Measurements from ENCODE around the gene IFNA7. TPM values are rescaled to one million over a fixed set of nuclear protein-coding genes. Genes with fewer than 3 reads are reported as not detected.

Gene IFNA7
- not detected in 2 replicates for total RNA-seq

DNA sequence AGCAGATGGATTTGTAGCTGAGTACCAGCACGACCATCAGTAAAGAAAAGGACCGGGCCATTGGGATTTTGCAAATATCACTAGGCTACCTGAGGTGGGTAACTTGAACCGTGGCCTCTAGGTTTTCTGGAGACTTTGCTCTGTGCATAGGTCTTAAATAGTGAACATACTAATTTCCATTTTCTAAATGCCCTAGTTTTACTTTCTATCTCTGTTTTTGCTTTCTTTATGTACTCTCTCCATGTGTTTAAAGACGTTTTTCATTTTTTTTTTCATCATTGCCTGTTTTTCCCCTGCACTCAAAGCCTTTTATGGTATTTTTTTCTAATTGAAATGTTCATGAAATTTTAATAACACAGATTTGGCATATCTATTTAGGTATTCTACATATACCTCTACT is at the start of gene IFNA7:
Gene IFNA7, minus strand, starts transcription at position 101 of the 400 bp plus-strand sequence. Its CDS starts 40 bp downstream, at position 61.

DNA sequence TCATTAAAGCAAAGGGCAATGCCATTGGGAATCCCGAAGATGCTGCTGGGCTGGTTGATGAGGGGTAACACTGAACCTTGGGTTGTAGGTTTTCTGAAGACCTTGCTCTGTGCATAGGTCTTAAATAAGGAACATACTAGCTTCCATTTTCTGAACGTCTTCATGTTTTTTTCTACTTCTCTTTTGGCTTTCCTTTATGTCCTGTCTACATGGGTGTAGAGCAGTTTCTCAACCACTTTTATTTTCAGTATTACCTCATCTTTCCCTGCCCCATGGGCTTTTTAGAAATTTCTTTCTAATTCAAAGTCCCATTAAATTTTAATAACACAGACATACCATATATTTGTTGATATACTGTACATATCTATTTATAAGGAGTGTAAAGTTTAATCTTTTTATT is 37.9 kb upstream of the IFNA7 start, which contains the start of gene IFNA14:
Gene IFNA14, minus strand, starts transcription at position 95 of the 400 bp plus-strand sequence. Its CDS starts 70 bp downstream, at position 25.

DNA sequence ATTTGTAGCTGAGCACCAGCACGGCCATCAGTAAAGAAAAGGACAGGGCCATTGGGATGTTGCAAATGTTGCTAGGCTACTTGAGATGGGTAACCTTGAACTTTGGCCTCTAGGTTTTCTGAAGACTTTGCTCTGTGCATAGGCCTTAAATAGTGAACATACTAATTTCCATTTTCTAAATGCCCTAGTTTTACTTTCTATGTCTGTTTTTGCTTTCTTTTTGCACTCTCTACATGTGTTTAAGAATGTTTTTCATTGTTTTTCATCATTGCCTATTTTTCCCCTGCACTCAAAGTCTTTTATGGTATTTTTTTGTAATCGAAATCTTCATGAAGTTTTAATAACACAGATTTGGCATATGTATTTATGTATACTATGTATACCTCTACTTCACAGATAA is 26.1 kb upstream of the IFNA7 start, which contains the start of gene IFNA17:
Gene IFNA17, minus strand, starts transcription at position 101 of the 400 bp plus-strand sequence. Its CDS starts 49 bp downstream, at position 52.

DNA sequence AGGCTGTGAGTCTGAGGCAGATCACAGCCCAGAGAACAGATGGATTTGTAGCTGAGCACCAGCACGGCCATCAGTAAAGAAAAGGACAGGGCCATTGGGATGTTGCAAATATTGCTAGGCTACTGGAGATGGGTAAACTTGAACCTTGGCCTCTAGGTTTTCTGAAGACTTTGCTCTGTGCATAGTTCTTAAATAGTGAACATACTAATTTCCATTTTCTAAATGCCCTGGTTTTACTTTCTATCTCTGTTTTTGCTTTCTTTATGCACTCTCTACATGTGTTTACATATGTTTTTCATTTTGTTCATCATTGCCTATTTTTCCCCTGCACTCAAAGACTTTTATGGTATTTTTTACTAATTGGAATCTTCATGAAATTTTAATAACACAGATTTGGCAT is 15.2 kb upstream of the IFNA7 start, which contains the start of gene IFNA16:
Gene IFNA16, minus strand, starts transcription at position 101 of the 400 bp plus-strand sequence. Its CDS starts 6 bp downstream, at position 95.

DNA sequence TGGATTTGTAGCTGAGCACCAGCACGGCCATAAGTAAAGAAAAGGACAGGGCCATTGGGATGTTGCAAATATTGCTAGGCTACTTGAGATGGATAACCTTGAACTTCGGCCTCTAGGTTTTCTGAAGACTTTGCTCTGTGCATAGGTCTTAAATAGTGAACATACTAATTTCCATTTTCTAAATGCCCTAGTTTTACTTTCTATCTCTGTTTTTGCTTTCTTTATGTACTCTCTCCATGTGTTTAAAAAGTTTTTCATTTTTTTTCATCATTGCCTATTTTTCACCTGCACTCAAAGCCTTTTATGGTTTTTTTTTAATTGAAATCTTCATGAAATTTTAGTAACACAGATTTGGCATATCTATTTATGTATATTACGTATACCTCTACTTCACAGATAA is 5.0 kb upstream of the IFNA7 start, which contains the start of gene IFNA10:
Gene IFNA10, minus strand, starts transcription at position 101 of the 400 bp plus-strand sequence. Its CDS starts 46 bp downstream, at position 55.

DNA sequence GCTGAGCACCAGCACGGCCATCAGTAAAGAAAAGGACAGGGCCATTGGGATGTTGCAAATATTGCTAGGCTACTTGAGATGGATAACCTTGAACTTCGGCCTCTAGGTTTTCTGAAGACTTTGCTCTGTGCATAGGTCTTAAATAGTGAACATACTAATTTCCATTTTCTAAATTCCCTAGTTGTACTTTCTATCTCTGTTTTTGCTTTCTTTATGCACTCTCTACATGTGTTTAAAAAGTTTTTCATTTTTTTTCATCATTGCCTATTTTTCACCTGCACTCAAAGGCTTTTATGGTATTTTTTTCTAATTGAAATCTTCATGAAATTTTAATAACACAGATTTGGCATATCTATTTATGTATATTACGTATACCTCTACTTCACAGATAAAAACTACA is 14.5 kb downstream of the IFNA7 start, which contains the start of gene IFNA4:
Gene IFNA4, minus strand, starts transcription at position 101 of the 400 bp plus-strand sequence. Its CDS starts 56 bp downstream, at position 45.

DNA sequence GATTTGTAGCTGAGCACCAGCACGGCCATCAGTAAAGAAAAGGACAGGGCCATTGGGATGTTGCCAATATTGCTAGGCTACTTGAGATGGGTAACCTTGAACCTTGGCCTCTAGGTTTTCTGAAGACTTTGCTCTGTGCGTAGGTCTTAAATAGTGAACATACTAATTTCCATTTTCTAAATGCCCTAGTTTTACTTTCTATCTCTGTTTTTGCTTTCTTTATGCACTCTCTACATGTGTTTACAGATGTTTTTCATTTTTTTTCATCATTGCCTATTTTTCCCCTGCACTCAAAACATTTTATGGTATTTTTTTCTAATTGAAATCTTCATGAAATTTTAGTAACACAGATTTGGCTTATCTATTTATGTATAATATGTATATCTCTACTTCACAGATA is 35.4 kb downstream of the IFNA7 start, which contains the start of gene IFNA21:
Gene IFNA21, minus strand, starts transcription at position 101 of the 400 bp plus-strand sequence. Its CDS starts 48 bp downstream, at position 53.

Small RNAs within 50 kb of the gene (small RNA-seq; reads per million reads assigned to genes)
- not detected for gene RF00019

Other genes starting within 250 kb of the IFNA7 start
- 3.7 and 4.1 TPM in 2 replicates for gene HACD4, start 170.6 kb downstream of the IFNA7 start, total RNA-seq
- gene IFNB1, start 124.3 kb downstream of the IFNA7 start, total RNA-seq, result not detected in 2 replicates
- gene IFNW1, start 60.4 kb downstream of the IFNA7 start, total RNA-seq, result not detected in 2 replicates
- not detected in 2 replicates for gene IFNA21, start 35.5 kb downstream of the IFNA7 start, total RNA-seq
- not detected in 2 replicates for gene IFNA4, start 14.6 kb downstream of the IFNA7 start, total RNA-seq
- not detected in 2 replicates for gene IFNA10, start 4.9 kb upstream of the IFNA7 start, total RNA-seq
- gene IFNA16, start 15.1 kb upstream of the IFNA7 start, total RNA-seq, result not detected in 2 replicates
- gene IFNA17, start 26.0 kb upstream of the IFNA7 start, total RNA-seq, result not detected in 2 replicates
- not detected in 2 replicates for gene IFNA14, start 37.8 kb upstream of the IFNA7 start, total RNA-seq
- gene IFNA5, start 103.1 kb upstream of the IFNA7 start, total RNA-seq, result not detected in 2 replicates
- 30.1 and 39.7 TPM in 2 replicates for gene KLHL9, start 133.2 kb upstream of the IFNA7 start, total RNA-seq
- not detected in 2 replicates for gene IFNA6, start 148.7 kb upstream of the IFNA7 start, total RNA-seq
- not detected in 2 replicates for gene IFNA13, start 165.9 kb upstream of the IFNA7 start, total RNA-seq
- not detected in 2 replicates for gene IFNA2, start 183.2 kb upstream of the IFNA7 start, total RNA-seq
- gene IFNA8, start 206.9 kb upstream of the IFNA7 start, total RNA-seq, result not detected in 2 replicates
- not detected in 2 replicates for gene IFNA1, start 238.2 kb upstream of the IFNA7 start, total RNA-seq